ENCODE results near the gene EIF3K. TPM values are rescaled to one million over a fixed set of nuclear protein-coding genes. Genes with fewer than 3 reads are reported as not detected.

The EIF3K gene
- total RNA-seq, 6 experiments from 2014 or later = 227 to 241 (median 238) TPM

DNA sequence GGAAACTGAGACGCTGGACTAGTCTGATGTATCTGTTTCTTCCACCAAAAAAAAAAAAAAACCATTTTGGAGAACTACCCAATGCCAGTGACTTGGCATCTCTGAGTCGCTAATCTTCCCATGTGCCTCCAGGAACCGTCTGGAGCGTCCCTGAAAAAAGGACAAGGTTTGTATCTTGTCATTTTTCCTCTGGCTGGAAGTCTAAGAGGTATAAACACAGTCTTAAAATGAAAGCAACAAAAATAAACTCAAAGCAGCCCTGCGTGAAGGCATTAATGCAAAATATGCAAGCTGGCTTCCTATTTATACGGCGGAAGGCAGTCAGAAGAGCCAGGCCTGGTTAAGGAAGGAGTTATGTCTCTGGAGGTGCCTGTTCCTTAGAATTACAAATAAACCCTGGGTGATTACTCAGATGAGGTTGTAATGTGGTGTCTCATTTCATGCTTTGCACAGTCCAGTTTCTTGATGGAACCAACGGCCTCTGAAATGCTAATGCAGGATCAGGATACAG, 48.7 kb downstream of the EIF3K start:
- TF ChIP-seq, protein P1, sequence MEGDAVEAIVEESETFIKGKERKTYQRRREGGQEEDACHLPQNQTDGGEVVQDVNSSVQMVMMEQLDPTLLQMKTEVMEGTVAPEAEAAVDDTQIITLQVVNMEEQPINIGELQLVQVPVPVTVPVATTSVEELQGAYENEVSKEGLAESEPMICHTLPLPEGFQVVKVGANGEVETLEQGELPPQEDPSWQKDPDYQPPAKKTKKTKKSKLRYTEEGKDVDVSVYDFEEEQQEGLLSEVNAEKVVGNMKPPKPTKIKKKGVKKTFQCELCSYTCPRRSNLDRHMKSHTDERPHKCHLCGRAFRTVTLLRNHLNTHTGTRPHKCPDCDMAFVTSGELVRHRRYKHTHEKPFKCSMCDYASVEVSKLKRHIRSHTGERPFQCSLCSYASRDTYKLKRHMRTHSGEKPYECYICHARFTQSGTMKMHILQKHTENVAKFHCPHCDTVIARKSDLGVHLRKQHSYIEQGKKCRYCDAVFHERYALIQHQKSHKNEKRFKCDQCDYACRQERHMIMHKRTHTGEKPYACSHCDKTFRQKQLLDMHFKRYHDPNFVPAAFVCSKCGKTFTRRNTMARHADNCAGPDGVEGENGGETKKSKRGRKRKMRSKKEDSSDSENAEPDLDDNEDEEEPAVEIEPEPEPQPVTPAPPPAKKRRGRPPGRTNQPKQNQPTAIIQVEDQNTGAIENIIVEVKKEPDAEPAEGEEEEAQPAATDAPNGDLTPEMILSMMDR (IDR thresholded peaks at IDR 0.05) = no peak
- H3K36me3 Mint-ChIP-seq (ENCODE audit: low read depth) = peaks cover 46% of the 10 kb centered on the region
- peak overlapping the region; percentile 82 for H3K4me3 Mint-ChIP-seq
- H3K9me3 Mint-ChIP-seq = no peaks in the 10 kb centered on the region
- peaks cover 91% of the 10 kb centered on the region for H3K4me1 Mint-ChIP-seq (ENCODE audit: low read depth)
- peaks cover 14% of the 10 kb centered on the region for H3K27me3 Mint-ChIP-seq (ENCODE audit: insufficient read depth)
- peak overlapping the region; percentile 97 for H3K27ac Mint-ChIP-seq
- peak; percentile 85 for DNase-seq

DNA sequence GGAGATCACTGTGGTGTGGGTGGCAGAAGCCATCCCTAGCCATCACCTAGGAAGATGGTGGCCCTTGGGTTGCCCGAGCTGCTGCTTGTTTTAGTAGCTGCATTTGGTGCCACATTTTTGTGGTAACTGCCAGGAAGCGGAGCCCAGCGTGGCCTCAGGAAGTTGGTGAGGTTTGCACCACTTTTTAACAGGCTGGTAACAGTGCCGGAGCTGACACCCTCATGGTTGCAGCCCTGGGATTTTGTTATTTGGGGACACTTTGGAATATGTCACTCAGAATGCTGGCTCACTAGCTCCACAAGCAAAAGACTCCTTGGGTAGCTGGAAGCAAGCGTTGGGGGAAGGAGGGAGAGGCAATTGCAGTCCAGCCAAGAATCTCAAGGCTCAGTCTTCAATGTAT, 50.6 kb downstream of the EIF3K start:
- DNase-seq = no peak
- H3K36me3 Mint-ChIP-seq (ENCODE audit: low read depth) = peaks cover 41% of the 10 kb centered on the region
- H3K4me3 Mint-ChIP-seq = peak overlapping the region; percentile 58

DNA sequence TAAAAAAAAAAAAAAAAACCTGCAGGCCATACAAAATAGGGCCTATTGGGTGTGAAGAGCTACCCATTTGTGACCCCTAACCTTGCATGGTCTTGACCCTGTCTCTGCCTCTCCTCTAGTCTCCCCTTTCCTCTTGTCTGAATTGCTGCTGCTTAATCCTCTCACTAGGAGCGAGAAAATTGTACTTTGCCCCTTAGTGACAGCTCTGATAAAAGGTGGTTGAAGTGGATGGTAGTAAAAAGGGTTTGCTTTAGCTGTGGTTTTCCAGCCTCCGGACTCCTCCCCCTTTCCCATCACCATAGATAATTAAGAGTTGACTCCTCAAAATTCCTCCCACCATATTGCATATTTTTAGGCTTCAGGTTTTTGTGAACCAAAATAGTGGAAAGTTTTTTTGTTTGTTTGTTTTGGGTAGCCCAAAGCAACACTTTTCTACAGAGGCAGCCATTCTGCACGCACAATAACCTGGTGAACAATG, 52.0 kb downstream of the EIF3K start:
- Mint-ChIP-seq H3K4me1 (ENCODE audit: low read depth) (peaks cover 84% of the 10 kb centered on the region), H3K9me3 (no peaks in the 10 kb centered on the region), H3K27ac (peak overlapping the region; percentile 84), H3K4me3 (peak overlapping the region; percentile 64), H3K36me3 (ENCODE audit: low read depth) (peaks cover 49% of the 10 kb centered on the region), H3K27me3 (ENCODE audit: insufficient read depth) (peaks cover 8% of the 10 kb centered on the region)
- DNase-seq = peak; percentile 60
- TF ChIP-seq, protein P1 (IDR thresholded peaks at IDR 0.05) = no peak

More for the DNA sequence above, 50.6 kb downstream of the EIF3K start:
- Mint-ChIP-seq H3K27ac (peak overlapping the region; percentile 97), H3K9me3 (no peaks in the 10 kb centered on the region), H3K27me3 (ENCODE audit: insufficient read depth) (peaks cover 13% of the 10 kb centered on the region), H3K4me1 (ENCODE audit: low read depth) (peaks cover 84% of the 10 kb centered on the region)
- TF ChIP-seq, protein P1 (IDR thresholded peaks at IDR 0.05) = no peak

DNA sequence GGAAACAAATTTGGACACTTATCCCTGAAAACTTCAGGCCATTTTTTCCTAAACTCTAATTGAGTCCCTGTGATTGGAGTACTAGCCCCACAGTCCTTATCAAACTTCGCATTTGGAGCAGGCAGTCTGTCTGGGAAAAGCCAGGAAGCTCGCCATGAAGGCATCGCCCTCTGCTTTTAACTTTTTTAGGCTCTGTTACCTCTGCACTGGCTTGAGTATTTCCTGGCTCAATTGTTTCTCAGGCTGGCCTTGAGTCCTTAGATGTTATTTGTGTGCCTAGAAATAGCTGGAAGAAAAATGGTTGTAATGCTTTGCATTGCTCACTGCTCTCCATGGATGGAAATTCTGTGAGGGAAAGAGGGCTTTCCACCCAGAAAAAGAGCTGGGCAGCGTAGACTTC, 52.7 kb downstream of the EIF3K start:
- peaks cover 6% of the 10 kb centered on the region for H3K27me3 Mint-ChIP-seq (ENCODE audit: insufficient read depth)
- no peak for DNase-seq
- H3K36me3 Mint-ChIP-seq (ENCODE audit: low read depth) = peaks cover 49% of the 10 kb centered on the region
- H3K27ac Mint-ChIP-seq = peak overlapping the region; percentile 84
- H3K9me3 Mint-ChIP-seq = no peaks in the 10 kb centered on the region
- no peak overlapping the region for H3K4me3 Mint-ChIP-seq
- TF ChIP-seq, protein P1 (IDR thresholded peaks at IDR 0.05) = no peak
- peaks cover 84% of the 10 kb centered on the region for H3K4me1 Mint-ChIP-seq (ENCODE audit: low read depth)

DNA sequence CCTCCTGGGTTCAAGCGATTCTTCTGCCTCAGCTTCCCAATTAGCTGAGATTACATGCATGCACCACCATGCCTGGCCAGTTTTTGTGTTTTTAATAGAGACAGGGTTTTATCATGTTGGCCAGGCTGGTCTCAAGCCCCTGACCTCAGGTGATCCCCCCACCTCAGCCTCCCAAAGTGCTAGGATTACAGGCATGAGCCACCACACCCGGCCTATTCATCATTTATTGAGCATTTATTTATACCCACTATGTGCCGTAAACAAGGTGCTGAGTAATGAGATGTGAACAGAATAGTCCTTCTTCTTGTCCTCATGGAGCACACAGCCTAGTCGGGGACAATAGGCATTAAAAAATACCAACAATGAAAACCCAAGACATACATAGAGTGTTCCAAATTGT, 54.0 kb downstream of the EIF3K start:
- TF ChIP-seq, protein P1 (IDR thresholded peaks at IDR 0.05) = no peak
- peaks cover 48% of the 10 kb centered on the region for H3K36me3 Mint-ChIP-seq (ENCODE audit: low read depth)
- H3K27ac Mint-ChIP-seq = no peak overlapping the region
- peaks cover 2% of the 10 kb centered on the region; the same call in 1 of the 2 replicates for H3K27me3 Mint-ChIP-seq (ENCODE audit: insufficient read depth)
- no peaks in the 10 kb centered on the region for H3K9me3 Mint-ChIP-seq
- H3K4me1 Mint-ChIP-seq (ENCODE audit: low read depth) = peaks cover 84% of the 10 kb centered on the region
- no peak for DNase-seq
- no peak overlapping the region for H3K4me3 Mint-ChIP-seq

All from HFFc6 (cell line).